IMR-90 (cell line): ENCODE measurements around the gene ZNF423. TPM values are rescaled to one million over a fixed set of nuclear protein-coding genes. Genes with fewer than 3 reads are reported as not detected.

Source experiments
- ATAC-seq: fragments of 200-7000 bp; cut with Tn5 transposase; 2 replicates; pipeline ENCODE4 v1.9.1; 2020; ENCODE audit warnings: low read depth, mild to moderate bottlenecking, moderate library complexity
- BruUV-seq: library from RNA; stranded (reverse); fragments of 400-500 nt; replicated peaks from 2 replicates; lab custom pipeline; 2021; lab: Mats Ljungman, UMichigan
- CTCF ChIA-PET: fragments of 300-600 bp; formaldehyde crosslinking; extraction: SDS; loops from one replicate; lab custom pipeline; 2021; ENCODE audit warnings: antibody characterized with exemption; lab: Yijun Ruan, JAX
- POLR2A ChIA-PET: fragments of 300-600 bp; sonication (Branson Sonifier 250); formaldehyde crosslinking; loops from one replicate; lab custom pipeline; 2022; ENCODE audit warnings: antibody characterized with exemption; ENCODE audit not compliant: unreplicated experiment; lab: Charles Lee
- DNase-seq: peaks from one replicate; pipeline ENCODE4 v3.0.0; 2013
- H2AFZ ChIP-seq: replicated peaks from 2 replicates; pipeline ENCODE3; 2013; ENCODE audit warnings: low read length, mild to moderate bottlenecking; ENCODE audit not compliant: poor library complexity
- H2AK5ac ChIP-seq: 2 replicates; pipeline ENCODE4 v1.6.1; 2013; ENCODE audit warnings: low read depth, low read length, inconsistent platforms
- H2AK9ac ChIP-seq: replicated peaks from 2 replicates; pipeline ENCODE3; 2013; ENCODE audit warnings: mild to moderate bottlenecking, low read depth, low read length, moderate library complexity; ENCODE audit not compliant: poor library complexity
- H2BK120ac ChIP-seq: 2 replicates; pipeline ENCODE4 v1.6.1; 2013; ENCODE audit warnings: low read depth, low read length, inconsistent platforms
- H2BK15ac ChIP-seq: 3 replicates; pipeline ENCODE4 v1.6.1; 2013; ENCODE audit warnings: low read depth, low read length, inconsistent platforms
- H2BK20ac ChIP-seq: 2 replicates; pipeline ENCODE4 v1.6.1; 2013; ENCODE audit warnings: low read depth, mild to moderate bottlenecking, inconsistent platforms, low read length, moderate library complexity
- H2BK5ac ChIP-seq: 2 replicates; pipeline ENCODE4 v1.6.1; 2013; ENCODE audit warnings: mild to moderate bottlenecking, low read depth, low read length, inconsistent platforms; ENCODE audit not compliant: poor library complexity, severe bottlenecking
- H3K14ac ChIP-seq: replicated peaks from 2 replicates; pipeline ENCODE4 v1.6.1; 2013; ENCODE audit warnings: low read depth, low read length, inconsistent platforms
- H3K18ac ChIP-seq: 2 replicates; pipeline ENCODE4 v1.6.1; 2013; ENCODE audit warnings: low read depth, low read length, control low read depth
- H3K23ac ChIP-seq: 2 replicates; pipeline ENCODE4 v1.6.1; 2013; ENCODE audit warnings: low read depth, low read length, inconsistent platforms
- H3K27ac ChIP-seq: 2 replicates; pipeline ENCODE4 v1.5.1; 2013; ENCODE audit warnings: mild to moderate bottlenecking, control low read depth, low read length; ENCODE audit not compliant: insufficient read depth
- H3K27me3 ChIP-seq: 2 replicates; pipeline ENCODE4 v1.6.1; 2013; ENCODE audit warnings: low read length; ENCODE audit not compliant: control insufficient read depth, insufficient read depth
- H3K36me3 ChIP-seq: 2 replicates; pipeline ENCODE4 v1.6.1; 2013; ENCODE audit warnings: low read length, mixed read lengths; ENCODE audit not compliant: control insufficient read depth, insufficient read depth
- H3K4ac ChIP-seq: 2 replicates; pipeline ENCODE4 v1.6.1; 2013; ENCODE audit warnings: low read depth, low read length, inconsistent platforms
- H3K4me1 ChIP-seq: 2 replicates; pipeline ENCODE4 v1.6.1; 2013; ENCODE audit warnings: low read length, mixed read lengths; ENCODE audit not compliant: control insufficient read depth, insufficient read depth
- H3K4me2 ChIP-seq: 2 replicates; pipeline ENCODE4 v1.6.1; 2013; ENCODE audit warnings: low read depth, mild to moderate bottlenecking, control low read depth, low read length, moderate library complexity
- H3K4me3 ChIP-seq: 2 replicates; pipeline ENCODE4 v1.5.1; 2013; ENCODE audit warnings: low read depth, mild to moderate bottlenecking, control low read depth, low read length, moderate library complexity; ENCODE audit not compliant: insufficient read depth
- H3K56ac ChIP-seq: 2 replicates; pipeline ENCODE4 v1.6.1; 2013; ENCODE audit warnings: low read length, inconsistent platforms; ENCODE audit not compliant: insufficient read depth; ENCODE audit errors: extremely low read depth
- H3K79me1 ChIP-seq, 2 experiments: 2 replicates each; pipeline ENCODE4 v1.6.1; 2013; ENCODE audit warnings: low read length in 2 of 2, inconsistent platforms in 1 of 2, low read depth in 1 of 2
- H3K9ac ChIP-seq: 2 replicates; pipeline ENCODE4 v1.6.1; 2013; ENCODE audit warnings: low read depth, low read length, control low read depth
- H3K9me1 ChIP-seq: 2 replicates; pipeline ENCODE4 v1.6.1; 2013; ENCODE audit warnings: low read length, inconsistent platforms; ENCODE audit not compliant: insufficient read depth
- H3K9me3 ChIP-seq: 2 replicates; pipeline ENCODE4 v1.6.1; 2013; ENCODE audit warnings: low read length; ENCODE audit not compliant: control insufficient read depth, insufficient read depth
- H4K20me1 ChIP-seq: 2 replicates; pipeline ENCODE4 v1.6.1; 2013; ENCODE audit warnings: low read length, inconsistent platforms; ENCODE audit not compliant: insufficient read depth
- H4K5ac ChIP-seq: 2 replicates; pipeline ENCODE4 v1.6.1; 2013; ENCODE audit warnings: mild to moderate bottlenecking, low read depth, low read length, control low read depth
- H4K8ac ChIP-seq, 2 experiments: 2 replicates each; pipeline ENCODE4 v1.6.1; 2013; ENCODE audit warnings: low read depth in 2 of 2, low read length in 2 of 2, control low read depth in 1 of 2, inconsistent platforms in 1 of 2
- H4K91ac ChIP-seq: 2 replicates; pipeline ENCODE4 v1.6.1; 2013; ENCODE audit warnings: low read depth, low read length, inconsistent platforms; ENCODE audit not compliant: insufficient read depth
- BHLHE40 ChIP-seq: fragments of 150-350 bp; IDR thresholded peaks from 2 replicates; pipeline ENCODE4 v1.6.1; 2016; ENCODE audit warnings: mild to moderate bottlenecking, low read depth, low read length
- CEBPB ChIP-seq: IDR thresholded peaks from 2 replicates; pipeline ENCODE4 v1.6.1; 2012; ENCODE audit warnings: low read depth, low read length, improper control_type of control experiment
- CHD1 ChIP-seq: IDR thresholded peaks from 2 replicates; pipeline ENCODE4 v1.6.1; 2012; ENCODE audit warnings: low read depth, low read length, improper control_type of control experiment
- ELK1 ChIP-seq: fragments of 150-350 bp; IDR thresholded peaks from 2 replicates; pipeline ENCODE4 v1.6.1; 2016; ENCODE audit warnings: low read depth, mild to moderate bottlenecking, low read length, moderate library complexity, borderline replicate concordance
- FOS ChIP-seq: fragments of 150-350 bp; IDR thresholded peaks from 2 replicates; pipeline ENCODE4 v1.6.1; 2016; ENCODE audit warnings: low read depth, low read length
- MXI1 ChIP-seq: IDR thresholded peaks from 2 replicates; pipeline ENCODE4 v1.6.1; 2012; ENCODE audit warnings: low read depth, mild to moderate bottlenecking, low read length, moderate library complexity, borderline replicate concordance
- NFE2L2 ChIP-seq: fragments of 150-350 bp; IDR thresholded peaks from 2 replicates; pipeline ENCODE4 v1.6.1; 2016; ENCODE audit warnings: low read depth, mild to moderate bottlenecking, low read length
- POLR2A ChIP-seq: IDR thresholded peaks from 2 replicates; pipeline ENCODE4 v1.6.1; 2012; ENCODE audit warnings: mild to moderate bottlenecking, low read depth, low read length
- RFX5 ChIP-seq: IDR thresholded peaks from 2 replicates; pipeline ENCODE4 v1.8.0; 2012; ENCODE audit warnings: low read depth, mild to moderate bottlenecking, low read length, moderate library complexity
- SMC3 ChIP-seq: fragments of 150-350 bp; IDR thresholded peaks from 2 replicates; pipeline ENCODE4 v1.6.1; 2016; ENCODE audit warnings: low read depth, mild to moderate bottlenecking, antibody characterized with exemption, low read length, moderate library complexity
- USF2 ChIP-seq: fragments of 150-350 bp; IDR thresholded peaks from 2 replicates; pipeline ENCODE4 v1.6.1; 2017; ENCODE audit warnings: mild to moderate bottlenecking, antibody characterized with exemption, low read length, low read depth
- WGBS, 2 experiments: methylation state at CpG; one replicate each; pipeline versions ENCODE4 v1.1.5 to v1.1.7; 2013; ENCODE audit warnings: missing lambda C conversion rate in 2 of 2; ENCODE audit not compliant: insufficient read length in 1 of 2; ENCODE audit errors: extremely low coverage in 2 of 2; 5-methylcytosine and 5-hydroxymethylcytosine counted together
- dilution Hi-C: fragments of 300-500 bp; cut with HindIII; formaldehyde crosslinking; loops from one replicate; pipeline ENCODE4 v1.14.3; 2018; ENCODE audit warnings: low sequenced_read_pairs; ENCODE audit not compliant: unreplicated experiment
- in situ Hi-C: fragments of 300-500 bp; cut with MboI; formaldehyde crosslinking; loops from 3 replicates; pipeline ENCODE4 v1.14.3; 2019; ENCODE audit warnings: low sequenced_read_pairs, inconsistent platforms, mixed read lengths
- intact Hi-C: fragments of 100-400 bp; cut with micrococcal nuclease; formaldehyde crosslinking; loops from 2 replicates; pipeline ENCODE4 v1.10.0; 2022
- polyA plus RNA-seq, 3 experiments: library from polyadenylated mRNA; depleted of rRNA; stranded (reverse); fragments of >200 nt; gene quantifications; 2 replicates each; pipeline ENCODE4 v1.2.3, GENCODE V29; 2012; ENCODE audit warnings: low replicate concordance in 1 of 3
- total RNA-seq: library from RNA; depleted of rRNA; stranded (reverse); fragments of >200 nt; gene quantifications from 2 replicates; pipeline ENCODE4 v1.2.3, GENCODE V29; 2012

The ZNF423 gene
- total and polyA plus RNA-seq, 2 of the 4 experiments (the other 2 are of a cell fraction) = under 0.01 to 0.10 TPM

GRCh38 chr16:49575346-49576172, 280.4 kb downstream of the ZNF423 start:
- Histone ChIP-seq H2BK20ac (no peak overlapping the region), H3K4me1 (no peaks in the 10 kb centered on the region), H3K27ac (no peak overlapping the region), H4K20me1 (no peaks in the 10 kb centered on the region), H3K4me3 (no peak overlapping the region), H4K91ac (no peak overlapping the region), H3K14ac (no peak overlapping the region), H3K4ac (no peak overlapping the region), H2BK120ac (no peak overlapping the region), H4K8ac (no peak overlapping the region), H3K4me2 (no peak overlapping the region), H2AK9ac (no peak overlapping the region), H3K9me1 (no peaks in the 10 kb centered on the region), H3K79me1 (no peaks in the 10 kb centered on the region), H3K36me3 (no peaks in the 10 kb centered on the region), H2BK5ac (no peak overlapping the region), H3K9me3 (no peaks in the 10 kb centered on the region), H3K18ac (no peak overlapping the region), H3K27me3 (peaks cover 10% of the 10 kb centered on the region), H3K23ac (no peak overlapping the region), H3K9ac (no peak overlapping the region), H4K5ac (no peak overlapping the region), H2AK5ac (no peak overlapping the region), H2AFZ (peak overlapping the region; percentile 16), H3K56ac (no peak overlapping the region), H2BK15ac (no peak overlapping the region)
- CTCF ChIA-PET = interaction anchor here (0.8 kb wide), 1 partner anchor 17 kb away, joined by 3 read pairs; no protein-coding TSS in a partner anchor
- POLR2A ChIA-PET = no interaction called here
- in situ Hi-C loops (no loop called here), dilution Hi-C loops (no loop called here), intact Hi-C loops (no loop called here)
- 48% methylated on average over 3 of the region's 14 CpGs; no CpG with 5 or more reads in 1 of the 2 experiments for WGBS, 2 experiments
- DNase-seq (no peak), ATAC-seq (no peak)
- BruUV-seq = no TSS peak
- TF ChIP-seq BHLHE40 = no peak
- TF ChIP-seq USF2 = no peak
- no peak for TF ChIP-seq POLR2A
- TF ChIP-seq MXI1 = no peak
- no peak for TF ChIP-seq ELK1
- TF ChIP-seq RFX5 = no peak
- TF ChIP-seq FOS = no peak
- no peak for TF ChIP-seq NFE2L2
- TF ChIP-seq SMC3 = no peak
- TF ChIP-seq CHD1 = no peak
- no peak for TF ChIP-seq CEBPB
